Panc1 (cell line): ENCODE data around the gene MAP4K2. TPM values are rescaled to one million over a fixed set of nuclear protein-coding genes. Genes with fewer than 3 reads are reported as not detected.
A peak's percentile ranks its signal among the peaks of the same experiment; 100 is the strongest.

Source experiments
- ATAC-seq: fragments of 200-7000 bp; cut with Tn5 transposase; 2 replicates; pipeline ENCODE4 v1.9.1; 2020; ENCODE audit warnings: mild to moderate bottlenecking, moderate library complexity
- BruUV-seq: library from RNA; stranded (reverse); fragments of 400-500 nt; replicated peaks from 2 replicates; lab custom pipeline; 2021; lab: Mats Ljungman, UMichigan
- CTCF ChIA-PET: fragments of 300-600 bp; sonication (Branson Sonifier 250); formaldehyde crosslinking; loops from one replicate; lab custom pipeline; 2022; ENCODE audit warnings: antibody characterized with exemption; lab: Charles Lee
- POLR2A ChIA-PET: fragments of 300-600 bp; sonication (Branson Sonifier 250); formaldehyde crosslinking; loops from one replicate; lab custom pipeline; 2022; ENCODE audit warnings: antibody characterized with exemption; lab: Charles Lee
- DNase-seq: peaks from one replicate; pipeline ENCODE4 v3.0.0-alpha.2; 2010; ENCODE audit warnings: low read depth, low spot score
- H3K27ac ChIP-seq: 2 replicates; pipeline ENCODE4 v1.5.1; 2011; ENCODE audit warnings: mild to moderate bottlenecking, low read length, inconsistent platforms
- H3K27me3 ChIP-seq: fragments of 200-500 bp; sonication (Bioruptor generic); 2 replicates; pipeline ENCODE4 v1.6.0; 2014; ENCODE audit warnings: low read length, inconsistent platforms; ENCODE audit not compliant: control insufficient read depth, insufficient read depth
- H3K36me3 ChIP-seq: fragments of 200-500 bp; sonication (Bioruptor generic); 2 replicates; pipeline ENCODE4 v1.5.1; 2014; ENCODE audit warnings: inconsistent platforms, mild to moderate bottlenecking, low read length, moderate library complexity; ENCODE audit not compliant: control insufficient read depth, insufficient read depth
- H3K4me1 ChIP-seq: 2 replicates; pipeline ENCODE4 v1.5.1; 2011; ENCODE audit warnings: inconsistent platforms, mild to moderate bottlenecking, low read length, moderate library complexity; ENCODE audit not compliant: control insufficient read depth, insufficient read depth
- H3K4me3 ChIP-seq, 2 experiments: 2 replicates each; pipeline ENCODE4 v1.5.1; 2011 to 2012; ENCODE audit warnings: low read depth in 2 of 2, low read length in 2 of 2, mild to moderate bottlenecking in 2 of 2, inconsistent platforms in 1 of 2, moderate library complexity in 1 of 2
- H3K9me3 ChIP-seq: fragments of 200-500 bp; sonication (Bioruptor generic); 2 replicates; pipeline ENCODE4 v1.5.1; 2014; ENCODE audit warnings: low read depth, mild to moderate bottlenecking, inconsistent platforms, low read length, moderate library complexity; ENCODE audit not compliant: control insufficient read depth, insufficient read depth
- POLR2AphosphoS5 ChIP-seq: IDR thresholded peaks from 2 replicates; pipeline ENCODE4 v1.6.1; 2012; ENCODE audit warnings: mild to moderate bottlenecking, low read depth, low read length, moderate library complexity
- SIN3A ChIP-seq: IDR thresholded peaks from 2 replicates; pipeline ENCODE4 v1.6.1; 2012; ENCODE audit warnings: low read depth, mild to moderate bottlenecking, low read length, moderate library complexity, borderline replicate concordance; ENCODE audit not compliant: insufficient read depth
- TCF7L2 ChIP-seq: IDR thresholded peaks from 2 replicates; pipeline ENCODE4 v1.6.1; 2011; ENCODE audit warnings: mild to moderate bottlenecking, low read depth, low read length, inconsistent platforms
- in situ Hi-C: cut with HindIII; loops from 2 replicates; pipeline ENCODE4 v1.10.0; 2016; ENCODE audit warnings: low sequenced_read_pairs, low pct_unique_long_range_greater_than_20kb
- intact Hi-C: fragments of 100-400 bp; cut with micrococcal nuclease; formaldehyde crosslinking; loops from one replicate; pipeline ENCODE4 v1.10.0; 2022; ENCODE audit not compliant: unreplicated experiment
- total RNA-seq: library from RNA; stranded (reverse); gene quantifications from one replicate; pipeline ENCODE4 v1.2.1, GENCODE V29; 2021; ENCODE audit not compliant: unreplicated experiment
- TF ChIP-seq, protein P1 (sequence below): fragments of 450-650 bp; IDR thresholded peaks from 2 replicates; pipeline ENCODE4 v1.5.1; 2017; ENCODE audit warnings: mild to moderate bottlenecking
- TF ChIP-seq, protein P2 (sequence below), 2 experiments: IDR thresholded peaks; 2 replicates each; pipeline ENCODE4 v1.6.1; 2011 to 2012; ENCODE audit warnings: low read depth in 2 of 2, control low read depth in 1 of 2, low read length in 1 of 2, mild to moderate bottlenecking in 1 of 2, moderate library complexity in 1 of 2; ENCODE audit not compliant: insufficient read depth in 1 of 2

MAP4K2 gene
- total RNA-seq, 1 experiment from 2014 or later: 46.4 TPM

DNA sequence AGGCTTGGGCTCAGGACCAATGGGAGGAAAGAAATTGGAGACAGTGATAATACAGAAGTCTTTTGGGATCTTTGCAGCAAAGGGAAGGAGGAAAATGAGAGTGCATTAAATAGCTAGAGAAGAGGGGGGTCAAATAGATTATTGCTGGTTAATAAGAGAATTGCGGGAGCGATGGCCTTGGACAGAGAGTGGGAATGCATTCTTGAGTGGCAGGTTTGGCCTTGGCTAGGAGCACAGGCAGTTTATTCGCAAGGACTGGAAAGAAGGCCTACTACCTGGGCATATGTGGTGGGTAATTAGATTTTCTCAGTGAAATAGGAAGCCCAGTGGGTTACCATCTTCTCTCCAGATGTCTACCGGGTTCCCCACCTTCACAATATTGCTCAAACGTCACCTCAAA lies 10.8 kb upstream of the MAP4K2 start:
- CTCF ChIA-PET: no interaction called here
- Histone ChIP-seq H3K4me1 (peaks cover 5% of the 10 kb centered on the region; the same call in 1 of the 2 replicates), H3K4me3 (no peak overlapping the region), H3K27ac (no peak overlapping the region), H3K36me3 (no peaks in the 10 kb centered on the region), H3K27me3 (no peaks in the 10 kb centered on the region), H3K9me3 (no peaks in the 10 kb centered on the region)
- in situ Hi-C loops: no loop called here
- TF ChIP-seq, protein P1, sequence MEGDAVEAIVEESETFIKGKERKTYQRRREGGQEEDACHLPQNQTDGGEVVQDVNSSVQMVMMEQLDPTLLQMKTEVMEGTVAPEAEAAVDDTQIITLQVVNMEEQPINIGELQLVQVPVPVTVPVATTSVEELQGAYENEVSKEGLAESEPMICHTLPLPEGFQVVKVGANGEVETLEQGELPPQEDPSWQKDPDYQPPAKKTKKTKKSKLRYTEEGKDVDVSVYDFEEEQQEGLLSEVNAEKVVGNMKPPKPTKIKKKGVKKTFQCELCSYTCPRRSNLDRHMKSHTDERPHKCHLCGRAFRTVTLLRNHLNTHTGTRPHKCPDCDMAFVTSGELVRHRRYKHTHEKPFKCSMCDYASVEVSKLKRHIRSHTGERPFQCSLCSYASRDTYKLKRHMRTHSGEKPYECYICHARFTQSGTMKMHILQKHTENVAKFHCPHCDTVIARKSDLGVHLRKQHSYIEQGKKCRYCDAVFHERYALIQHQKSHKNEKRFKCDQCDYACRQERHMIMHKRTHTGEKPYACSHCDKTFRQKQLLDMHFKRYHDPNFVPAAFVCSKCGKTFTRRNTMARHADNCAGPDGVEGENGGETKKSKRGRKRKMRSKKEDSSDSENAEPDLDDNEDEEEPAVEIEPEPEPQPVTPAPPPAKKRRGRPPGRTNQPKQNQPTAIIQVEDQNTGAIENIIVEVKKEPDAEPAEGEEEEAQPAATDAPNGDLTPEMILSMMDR: no peak
- TF ChIP-seq, protein P2, sequence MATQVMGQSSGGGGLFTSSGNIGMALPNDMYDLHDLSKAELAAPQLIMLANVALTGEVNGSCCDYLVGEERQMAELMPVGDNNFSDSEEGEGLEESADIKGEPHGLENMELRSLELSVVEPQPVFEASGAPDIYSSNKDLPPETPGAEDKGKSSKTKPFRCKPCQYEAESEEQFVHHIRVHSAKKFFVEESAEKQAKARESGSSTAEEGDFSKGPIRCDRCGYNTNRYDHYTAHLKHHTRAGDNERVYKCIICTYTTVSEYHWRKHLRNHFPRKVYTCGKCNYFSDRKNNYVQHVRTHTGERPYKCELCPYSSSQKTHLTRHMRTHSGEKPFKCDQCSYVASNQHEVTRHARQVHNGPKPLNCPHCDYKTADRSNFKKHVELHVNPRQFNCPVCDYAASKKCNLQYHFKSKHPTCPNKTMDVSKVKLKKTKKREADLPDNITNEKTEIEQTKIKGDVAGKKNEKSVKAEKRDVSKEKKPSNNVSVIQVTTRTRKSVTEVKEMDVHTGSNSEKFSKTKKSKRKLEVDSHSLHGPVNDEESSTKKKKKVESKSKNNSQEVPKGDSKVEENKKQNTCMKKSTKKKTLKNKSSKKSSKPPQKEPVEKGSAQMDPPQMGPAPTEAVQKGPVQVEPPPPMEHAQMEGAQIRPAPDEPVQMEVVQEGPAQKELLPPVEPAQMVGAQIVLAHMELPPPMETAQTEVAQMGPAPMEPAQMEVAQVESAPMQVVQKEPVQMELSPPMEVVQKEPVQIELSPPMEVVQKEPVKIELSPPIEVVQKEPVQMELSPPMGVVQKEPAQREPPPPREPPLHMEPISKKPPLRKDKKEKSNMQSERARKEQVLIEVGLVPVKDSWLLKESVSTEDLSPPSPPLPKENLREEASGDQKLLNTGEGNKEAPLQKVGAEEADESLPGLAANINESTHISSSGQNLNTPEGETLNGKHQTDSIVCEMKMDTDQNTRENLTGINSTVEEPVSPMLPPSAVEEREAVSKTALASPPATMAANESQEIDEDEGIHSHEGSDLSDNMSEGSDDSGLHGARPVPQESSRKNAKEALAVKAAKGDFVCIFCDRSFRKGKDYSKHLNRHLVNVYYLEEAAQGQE (IDR thresholded peaks at IDR 0.05; ENCODE audit: insufficient read depth in 1 of 2, low read depth in 2 of 2, low read length in 1 of 2): no peak
- TF ChIP-seq POLR2AphosphoS5 (no peak), SIN3A (no peak), TCF7L2 (no peak)
- ATAC-seq (no peak), DNase-seq (no peak)
- POLR2A ChIA-PET: interaction anchor here (0.7 kb wide), 1 partner anchor 12 kb away, joined by 18 read pairs; no protein-coding TSS in a partner anchor
- BruUV-seq: no TSS peak
- intact Hi-C loops: no loop called here

DNA sequence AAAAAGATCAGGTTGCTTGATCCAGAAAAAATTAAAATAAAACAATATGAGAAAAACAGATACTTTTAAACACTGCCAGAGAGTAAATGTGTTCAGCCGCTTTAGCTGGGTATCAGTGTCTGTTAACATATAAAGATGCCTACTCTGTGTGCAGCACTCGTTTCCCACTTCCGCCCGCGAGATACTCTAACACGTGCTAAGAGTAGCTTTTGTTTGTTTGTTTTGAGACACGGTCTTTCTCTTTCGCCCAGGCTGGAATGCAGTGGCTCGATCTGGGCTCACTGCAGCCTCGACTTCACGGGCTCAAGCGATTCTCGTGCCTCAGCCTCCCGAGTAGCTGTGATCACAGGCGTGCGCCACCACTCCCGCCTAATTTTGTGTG lies 7.9 kb upstream of the MAP4K2 start:
- intact Hi-C loops: no loop called here
- no peaks in the 10 kb centered on the region for H3K27me3 ChIP-seq
- in situ Hi-C loops: no loop called here
- no peak for DNase-seq
- no TSS peak for BruUV-seq
- peaks cover 5% of the 10 kb centered on the region; the same call in 1 of the 2 replicates for H3K4me1 ChIP-seq
- ChIA-PET CTCF (no interaction called here), POLR2A (interaction anchor here (0.5 to 0.6 kb wide), 2 partner anchors 13 to 707 kb away, joined by 6 to 13 read pairs; no protein-coding TSS in a partner anchor)
- peak overlapping the region; percentile 71 for H3K27ac ChIP-seq
- H3K4me3 ChIP-seq: peak overlapping the region; percentile 73 to 79
- no peaks in the 10 kb centered on the region for H3K36me3 ChIP-seq
- H3K9me3 ChIP-seq: no peaks in the 10 kb centered on the region
- TF ChIP-seq POLR2AphosphoS5 (no peak), TCF7L2 (no peak), SIN3A (no peak)
- TF ChIP-seq, protein P2 (IDR thresholded peaks at IDR 0.05; ENCODE audit: insufficient read depth in 1 of 2, low read depth in 2 of 2, low read length in 1 of 2): no peak
- TF ChIP-seq, protein P1: no peak
- peak; percentile 50 for ATAC-seq
